Measurements from ENCODE around the gene ACER3.

DNA sequence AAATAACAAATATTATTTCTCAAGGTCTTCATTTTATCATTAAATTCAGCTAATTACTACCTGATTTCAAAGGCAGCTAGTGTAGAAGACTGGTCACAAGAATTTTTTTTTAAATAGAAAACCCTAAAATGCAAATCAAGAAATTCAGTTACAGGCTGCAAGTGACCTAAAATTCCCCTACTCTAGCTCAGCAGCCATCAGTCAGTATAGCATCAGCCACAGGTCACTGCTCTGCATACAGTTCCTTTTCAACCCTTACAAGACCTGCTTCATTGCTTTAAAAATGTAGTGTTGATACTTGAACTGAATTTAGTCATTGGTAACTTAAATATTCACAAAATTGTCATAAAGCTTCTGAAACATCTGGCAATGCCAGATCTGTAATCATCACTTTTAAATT lies 164.0 kb downstream of the ACER3 start:
- TF ChIP-seq, protein P1, sequence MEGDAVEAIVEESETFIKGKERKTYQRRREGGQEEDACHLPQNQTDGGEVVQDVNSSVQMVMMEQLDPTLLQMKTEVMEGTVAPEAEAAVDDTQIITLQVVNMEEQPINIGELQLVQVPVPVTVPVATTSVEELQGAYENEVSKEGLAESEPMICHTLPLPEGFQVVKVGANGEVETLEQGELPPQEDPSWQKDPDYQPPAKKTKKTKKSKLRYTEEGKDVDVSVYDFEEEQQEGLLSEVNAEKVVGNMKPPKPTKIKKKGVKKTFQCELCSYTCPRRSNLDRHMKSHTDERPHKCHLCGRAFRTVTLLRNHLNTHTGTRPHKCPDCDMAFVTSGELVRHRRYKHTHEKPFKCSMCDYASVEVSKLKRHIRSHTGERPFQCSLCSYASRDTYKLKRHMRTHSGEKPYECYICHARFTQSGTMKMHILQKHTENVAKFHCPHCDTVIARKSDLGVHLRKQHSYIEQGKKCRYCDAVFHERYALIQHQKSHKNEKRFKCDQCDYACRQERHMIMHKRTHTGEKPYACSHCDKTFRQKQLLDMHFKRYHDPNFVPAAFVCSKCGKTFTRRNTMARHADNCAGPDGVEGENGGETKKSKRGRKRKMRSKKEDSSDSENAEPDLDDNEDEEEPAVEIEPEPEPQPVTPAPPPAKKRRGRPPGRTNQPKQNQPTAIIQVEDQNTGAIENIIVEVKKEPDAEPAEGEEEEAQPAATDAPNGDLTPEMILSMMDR (IDR thresholded peaks at IDR 0.05; ENCODE audit: low read depth, low read length, missing input control) = no peak
- TF ChIP-seq TAF1 (conservative IDR thresholded peaks at IDR 0.05) (no peak), JUND (IDR thresholded peaks at IDR 0.05) (no peak), YY1 (IDR thresholded peaks at IDR 0.05) (no peak)
- TF ChIP-seq, protein P2, sequence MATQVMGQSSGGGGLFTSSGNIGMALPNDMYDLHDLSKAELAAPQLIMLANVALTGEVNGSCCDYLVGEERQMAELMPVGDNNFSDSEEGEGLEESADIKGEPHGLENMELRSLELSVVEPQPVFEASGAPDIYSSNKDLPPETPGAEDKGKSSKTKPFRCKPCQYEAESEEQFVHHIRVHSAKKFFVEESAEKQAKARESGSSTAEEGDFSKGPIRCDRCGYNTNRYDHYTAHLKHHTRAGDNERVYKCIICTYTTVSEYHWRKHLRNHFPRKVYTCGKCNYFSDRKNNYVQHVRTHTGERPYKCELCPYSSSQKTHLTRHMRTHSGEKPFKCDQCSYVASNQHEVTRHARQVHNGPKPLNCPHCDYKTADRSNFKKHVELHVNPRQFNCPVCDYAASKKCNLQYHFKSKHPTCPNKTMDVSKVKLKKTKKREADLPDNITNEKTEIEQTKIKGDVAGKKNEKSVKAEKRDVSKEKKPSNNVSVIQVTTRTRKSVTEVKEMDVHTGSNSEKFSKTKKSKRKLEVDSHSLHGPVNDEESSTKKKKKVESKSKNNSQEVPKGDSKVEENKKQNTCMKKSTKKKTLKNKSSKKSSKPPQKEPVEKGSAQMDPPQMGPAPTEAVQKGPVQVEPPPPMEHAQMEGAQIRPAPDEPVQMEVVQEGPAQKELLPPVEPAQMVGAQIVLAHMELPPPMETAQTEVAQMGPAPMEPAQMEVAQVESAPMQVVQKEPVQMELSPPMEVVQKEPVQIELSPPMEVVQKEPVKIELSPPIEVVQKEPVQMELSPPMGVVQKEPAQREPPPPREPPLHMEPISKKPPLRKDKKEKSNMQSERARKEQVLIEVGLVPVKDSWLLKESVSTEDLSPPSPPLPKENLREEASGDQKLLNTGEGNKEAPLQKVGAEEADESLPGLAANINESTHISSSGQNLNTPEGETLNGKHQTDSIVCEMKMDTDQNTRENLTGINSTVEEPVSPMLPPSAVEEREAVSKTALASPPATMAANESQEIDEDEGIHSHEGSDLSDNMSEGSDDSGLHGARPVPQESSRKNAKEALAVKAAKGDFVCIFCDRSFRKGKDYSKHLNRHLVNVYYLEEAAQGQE (IDR thresholded peaks at IDR 0.05) = no peak
- TF ChIP-seq, protein P3, sequence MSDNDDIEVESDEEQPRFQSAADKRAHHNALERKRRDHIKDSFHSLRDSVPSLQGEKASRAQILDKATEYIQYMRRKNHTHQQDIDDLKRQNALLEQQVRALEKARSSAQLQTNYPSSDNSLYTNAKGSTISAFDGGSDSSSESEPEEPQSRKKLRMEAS (IDR thresholded peaks at IDR 0.05) = no peak

Measured in liver (tissue), 3 donors.